H1 (cell line): ENCODE measurements around the gene STX16.

Experiments
- BACH1 ChIP-seq: IDR thresholded peaks from 2 replicates; pipeline ENCODE4 v1.6.1; 2012; ENCODE audit warnings: low read length, improper control_type of control experiment
- CBX5 ChIP-seq: fragments of 300-800, 300-1000 bp; sonication (generic); IDR thresholded peaks from 2 replicates; pipeline ENCODE4 v1.7.1; 2016; ENCODE audit warnings: antibody characterized with exemption, low read length, low read depth
- CHD1 ChIP-seq: IDR thresholded peaks from 2 replicates; pipeline ENCODE4 v1.6.1; 2012; ENCODE audit warnings: low read depth, low read length, improper control_type of control experiment
- CTCF ChIP-seq, 3 experiments: IDR thresholded peaks; 1 replicate in 2 of 3; 2 replicates in 1 of 3; pipeline versions ENCODE4 v1.5.1 to v1.6.1; 2011; ENCODE audit warnings: low read length in 3 of 3, mild to moderate bottlenecking in 3 of 3, inconsistent platforms in 2 of 3, low read depth in 1 of 3, moderate library complexity in 1 of 3; ENCODE audit not compliant: insufficient read depth in 1 of 3; ENCODE audit errors: control extremely low read depth in 1 of 3
- GTF2F1 ChIP-seq: IDR thresholded peaks from 2 replicates; pipeline ENCODE4 v1.6.1; 2012; ENCODE audit warnings: low read depth, low read length, improper control_type of control experiment, borderline replicate concordance
- POLR2A ChIP-seq, 2 experiments: IDR thresholded peaks; 1 replicate in 1 of 2; 2 replicates in 1 of 2; pipeline ENCODE4 v1.6.1; 2011; ENCODE audit warnings: low read depth in 2 of 2, low read length in 2 of 2, mild to moderate bottlenecking in 2 of 2; ENCODE audit errors: control extremely low read depth in 1 of 2

- TF ChIP-seq GTF2F1 = no peak
- TF ChIP-seq POLR2A (IDR thresholded peaks at IDR 0.05; ENCODE audit: control extremely low read depth in 1 of 2, low read depth in 2 of 2, low read length in 2 of 2) = no peak
- no peak for TF ChIP-seq CTCF (IDR thresholded peaks at IDR 0.05; ENCODE audit: control extremely low read depth in 1 of 3, insufficient read depth in 1 of 3, low read depth in 1 of 3, low read length in 3 of 3)
- TF ChIP-seq CBX5 = no peak
- no peak for TF ChIP-seq BACH1
- TF ChIP-seq CHD1 = no peak
Measured at GRCh38 chr20:58700823-58701222, 49.7 kb downstream of the STX16 start.
